8988T (cell line): ENCODE results near the gene RPS16.

Experiments
- DNase-seq: peaks from one replicate; pipeline ENCODE4 v3.0.0; 2011

RPS16 gene

DNA sequence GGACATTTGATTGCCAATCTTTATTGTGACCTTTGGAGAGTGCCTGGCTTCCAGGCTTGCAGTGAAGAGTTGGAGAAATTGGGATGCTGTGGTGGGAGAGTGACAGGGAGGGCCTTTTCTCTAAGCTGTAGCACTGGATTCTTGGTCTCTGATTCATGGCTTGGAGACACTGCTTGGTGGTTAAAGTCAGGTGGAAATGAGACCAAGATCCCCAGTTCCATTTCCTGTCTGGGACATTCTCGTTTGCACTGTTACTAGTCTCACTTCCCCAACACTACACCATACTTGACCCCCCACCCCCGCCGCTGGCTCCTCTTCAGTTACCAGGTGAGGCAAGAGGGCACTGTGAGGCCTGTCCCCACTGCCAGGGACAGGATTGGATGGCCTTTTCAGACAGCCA, 12.5 kb upstream of the RPS16 start:
- DNase-seq, result no peak

- no peak for DNase-seq
Observed at GRCh38 chr19:39446365-39447084, 10.8 kb upstream of the RPS16 start.

DNA sequence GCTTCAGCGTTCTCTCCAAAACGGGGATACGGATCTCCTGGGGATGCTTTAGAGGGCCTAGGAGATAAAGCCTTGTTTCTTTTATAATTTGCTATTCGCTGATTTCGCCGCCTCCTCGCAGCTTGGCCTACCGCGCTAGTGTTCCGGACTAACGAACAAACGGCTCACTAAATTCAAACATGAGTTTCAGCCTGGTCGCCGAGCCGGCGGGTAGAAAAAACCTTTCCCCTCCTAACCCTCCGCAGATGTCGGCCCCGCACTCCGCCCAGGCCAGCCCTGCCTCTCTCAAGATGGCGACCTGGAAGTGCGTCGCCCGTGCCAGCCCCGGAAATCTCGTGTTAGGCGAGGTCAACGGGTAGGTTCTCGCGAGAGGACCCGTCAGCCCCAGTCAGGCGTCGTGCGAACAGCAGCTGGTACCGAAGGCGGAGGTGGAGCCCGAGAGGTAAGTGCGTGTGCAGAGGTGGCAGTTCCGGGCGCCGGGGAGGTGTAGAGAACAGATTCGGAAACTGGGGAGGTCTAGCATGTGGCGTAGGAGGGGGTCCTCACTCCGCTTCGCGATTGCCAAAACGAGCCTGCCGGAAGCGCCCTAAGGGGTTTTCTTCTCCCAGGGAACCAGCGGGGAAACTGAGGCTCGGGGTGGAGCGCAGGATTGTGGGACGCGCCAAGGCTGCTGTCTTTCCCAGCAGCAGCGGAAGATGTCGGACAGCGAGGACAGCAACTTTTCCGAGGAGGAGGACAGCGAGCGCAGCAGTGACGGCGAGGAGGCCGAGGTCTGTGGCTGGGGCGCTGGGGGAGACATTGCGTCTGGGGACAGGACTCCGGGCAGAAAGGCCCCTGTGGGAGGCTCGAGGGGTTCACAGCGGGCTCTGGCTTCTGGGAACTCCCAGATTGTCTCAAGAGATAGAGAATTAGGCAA, 9.7 kb upstream of the RPS16 start, which contains the start of gene SUPT5H:
Gene SUPT5H (plus strand): TSS at position 387 of the 916 bp plus-strand sequence. CDS start 309 bp downstream, at position 696.
- peak; percentile 88 for DNase-seq

DNA sequence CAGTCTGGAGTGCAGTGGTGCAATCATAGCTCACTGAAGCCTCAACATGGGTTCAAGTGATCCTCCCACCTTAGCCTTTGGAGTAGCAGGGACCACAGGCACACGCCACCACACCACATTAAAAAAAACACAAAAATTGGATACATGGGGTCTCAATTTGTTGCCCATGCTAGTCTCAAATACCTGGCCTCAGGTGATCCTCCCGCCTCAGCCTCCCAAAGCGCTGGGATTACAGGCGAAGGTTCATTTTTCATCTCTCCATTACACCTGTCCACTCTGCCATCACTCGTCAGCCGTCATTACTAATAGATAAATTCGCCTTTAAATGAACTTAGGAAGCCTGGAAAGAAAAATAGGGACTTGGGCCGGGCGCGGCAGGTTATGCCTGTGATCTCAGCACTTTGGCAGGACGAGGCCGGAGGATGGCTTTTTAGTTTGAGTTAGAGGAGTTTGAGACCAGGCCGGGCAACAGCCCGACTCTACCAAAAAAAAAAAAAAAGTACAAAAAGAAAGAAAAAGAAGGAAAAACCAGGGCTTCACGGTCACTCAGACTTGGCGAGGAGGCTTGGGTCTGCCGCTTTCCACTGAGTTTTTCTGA, 8.9 kb upstream of the RPS16 start:
- no peak for DNase-seq

GRCh38 chr19:39438270-39438934, 2.7 kb upstream of the RPS16 start:
- DNase-seq, result no peak

DNA sequence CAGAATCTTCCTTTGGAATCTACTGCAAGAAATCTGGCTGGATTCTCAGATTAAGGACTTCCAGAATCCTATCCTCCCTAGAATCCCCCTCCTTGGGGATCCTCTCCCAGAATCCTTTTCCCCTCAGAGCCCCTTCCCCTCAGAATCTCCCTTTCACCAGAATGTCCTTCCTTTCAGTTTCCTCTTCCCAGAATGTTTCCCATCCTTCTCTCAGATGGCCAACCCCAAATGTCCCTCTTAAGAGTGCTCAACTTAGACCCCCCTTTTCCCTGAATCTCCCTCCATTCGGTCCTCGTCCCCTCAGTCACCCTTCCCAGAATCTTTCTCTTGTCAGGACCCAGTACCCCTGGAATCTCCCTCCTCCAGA, 584 bp upstream of the RPS16 start:
- no peak for DNase-seq

GRCh38 chr19:39434123-39435076, 1.3 kb downstream of the RPS16 start:
- no peak for DNase-seq

- no peak for DNase-seq
Observed at GRCh38 chr19:39433480-39434079, 2.2 kb downstream of the RPS16 start.

GRCh38 chr19:39432677-39433025, 3.1 kb downstream of the RPS16 start:
- no peak for DNase-seq

DNA sequence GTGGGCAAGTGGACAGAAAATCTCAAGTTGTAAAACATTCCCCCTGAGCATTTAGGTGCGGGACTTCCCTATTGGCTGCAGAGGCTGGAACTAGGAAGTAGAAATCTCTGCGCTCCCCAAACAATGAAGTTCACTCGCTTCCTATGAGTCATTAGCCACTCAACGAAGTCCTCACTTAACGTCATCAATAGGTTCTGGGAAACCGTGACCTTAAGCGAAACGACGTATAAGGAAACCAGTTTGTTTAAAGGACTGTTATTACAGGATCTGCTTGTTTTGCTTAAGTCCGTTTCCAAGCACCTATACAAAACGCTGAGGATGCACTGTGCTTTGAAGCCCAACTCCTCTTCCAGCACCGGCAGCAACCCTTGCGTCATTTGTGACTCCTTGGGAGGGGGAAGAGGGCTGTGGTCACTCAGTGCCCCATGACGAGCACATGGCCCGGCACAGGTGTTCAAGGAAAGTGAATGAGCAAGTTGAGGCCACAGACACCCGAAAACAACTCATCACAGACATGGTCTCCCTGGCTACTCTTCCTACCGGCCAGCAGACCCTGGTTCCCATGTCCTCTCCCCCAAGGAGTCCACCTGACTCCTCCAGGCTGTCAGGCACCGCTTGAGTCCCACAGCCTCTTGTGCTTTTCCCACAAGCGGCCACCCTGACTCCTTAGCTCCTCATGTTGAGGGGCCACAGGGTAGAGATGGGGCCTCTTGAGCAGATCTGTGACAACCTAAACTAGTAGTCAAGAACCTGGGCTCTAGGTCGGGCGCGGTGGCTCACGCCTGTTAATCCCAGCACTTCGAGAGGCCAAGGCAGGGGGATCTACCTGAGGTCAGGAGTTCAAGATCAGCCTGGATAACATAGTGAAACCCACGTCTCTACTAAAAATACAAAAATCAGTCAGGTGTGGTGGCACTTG, 4.8 kb downstream of the RPS16 start:
- DNase-seq, result no peak

DNA sequence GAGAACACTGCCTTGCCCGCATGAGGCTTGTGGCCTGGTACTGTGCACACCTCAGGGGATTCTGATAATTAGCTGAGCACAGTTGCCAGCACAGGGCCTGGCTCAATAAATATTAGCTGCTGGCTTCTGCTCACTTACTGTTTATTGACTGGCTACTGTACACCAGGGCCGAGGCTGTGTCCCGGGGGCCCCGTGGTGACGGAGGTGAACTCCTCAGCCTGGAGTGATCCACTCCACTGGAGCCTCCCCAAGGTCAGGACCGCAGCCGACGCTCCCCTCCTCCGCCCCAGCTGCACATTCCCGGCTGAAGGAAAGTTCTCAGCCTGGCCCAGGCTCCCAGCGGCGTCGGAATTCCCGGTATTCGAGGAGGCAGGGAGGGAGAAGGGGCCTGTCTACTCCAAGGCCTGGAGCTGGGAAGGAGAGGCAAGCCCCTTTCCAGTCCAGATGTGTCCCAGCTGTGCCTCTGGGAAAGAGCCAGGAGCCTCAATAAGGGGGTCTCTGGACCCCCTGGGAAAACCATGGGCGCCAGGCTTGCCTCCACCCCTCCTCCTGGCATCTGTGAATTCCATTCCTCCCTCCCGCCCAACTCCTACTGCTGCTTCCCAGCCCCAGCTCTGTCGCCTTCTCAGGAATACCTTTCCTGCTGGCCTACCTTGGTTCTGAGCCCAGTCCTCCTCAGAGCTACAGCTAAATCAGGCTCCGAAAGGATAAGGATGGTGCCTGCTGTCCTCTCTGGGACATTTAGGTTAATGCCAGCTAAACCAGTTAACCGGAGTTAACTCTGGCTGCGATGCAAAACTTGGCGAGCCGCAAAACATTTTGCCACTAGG, 7.3 kb downstream of the RPS16 start:
- DNase-seq, result peak; percentile 58

- no peak for DNase-seq
Observed at GRCh38 chr19:39427707-39428106, 8.0 kb downstream of the RPS16 start.

DNA sequence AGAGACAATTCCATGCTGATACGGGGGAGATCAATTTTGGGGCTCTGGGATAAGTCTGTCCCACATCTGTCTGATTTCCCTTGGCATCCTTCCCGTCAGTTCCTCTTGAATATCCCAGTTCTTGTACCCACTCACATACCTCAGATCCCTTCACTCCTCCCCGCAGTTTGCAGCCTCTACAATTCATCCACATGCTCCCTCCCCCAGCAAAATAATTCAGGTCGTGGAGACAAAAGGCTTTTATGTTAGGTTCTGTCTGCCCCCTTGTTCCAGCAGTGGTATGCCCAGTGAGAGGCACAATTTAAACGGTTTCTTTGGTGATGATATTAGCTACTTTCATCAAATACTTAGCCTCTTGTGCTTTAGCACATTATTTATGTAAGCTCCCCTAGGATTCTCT, 9.6 kb downstream of the RPS16 start:
- no peak for DNase-seq

- DNase-seq, result no peak
Observed at GRCh38 chr19:39425744-39426143, 10.0 kb downstream of the RPS16 start.

DNA sequence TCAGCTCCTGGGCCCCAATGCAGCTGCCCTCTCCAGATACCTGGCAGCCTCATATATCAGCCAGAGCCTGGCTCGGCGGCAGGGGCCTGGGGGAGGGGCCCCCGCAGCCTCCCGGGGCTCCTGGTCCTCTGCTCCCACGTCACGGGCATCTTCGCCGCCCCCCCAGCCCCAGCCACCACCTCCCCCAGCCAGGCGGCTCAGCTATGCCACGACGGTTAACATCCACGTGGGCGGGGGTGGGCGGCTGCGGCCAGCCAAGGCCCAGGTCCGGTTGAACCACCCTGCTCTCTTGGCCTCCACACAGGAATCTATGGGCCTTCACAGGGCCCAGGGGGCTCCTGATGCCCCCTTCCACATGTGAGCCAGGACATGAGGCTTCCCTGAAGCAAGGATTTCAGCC, 10.8 kb downstream of the RPS16 start:
- DNase-seq, result no peak

DNA sequence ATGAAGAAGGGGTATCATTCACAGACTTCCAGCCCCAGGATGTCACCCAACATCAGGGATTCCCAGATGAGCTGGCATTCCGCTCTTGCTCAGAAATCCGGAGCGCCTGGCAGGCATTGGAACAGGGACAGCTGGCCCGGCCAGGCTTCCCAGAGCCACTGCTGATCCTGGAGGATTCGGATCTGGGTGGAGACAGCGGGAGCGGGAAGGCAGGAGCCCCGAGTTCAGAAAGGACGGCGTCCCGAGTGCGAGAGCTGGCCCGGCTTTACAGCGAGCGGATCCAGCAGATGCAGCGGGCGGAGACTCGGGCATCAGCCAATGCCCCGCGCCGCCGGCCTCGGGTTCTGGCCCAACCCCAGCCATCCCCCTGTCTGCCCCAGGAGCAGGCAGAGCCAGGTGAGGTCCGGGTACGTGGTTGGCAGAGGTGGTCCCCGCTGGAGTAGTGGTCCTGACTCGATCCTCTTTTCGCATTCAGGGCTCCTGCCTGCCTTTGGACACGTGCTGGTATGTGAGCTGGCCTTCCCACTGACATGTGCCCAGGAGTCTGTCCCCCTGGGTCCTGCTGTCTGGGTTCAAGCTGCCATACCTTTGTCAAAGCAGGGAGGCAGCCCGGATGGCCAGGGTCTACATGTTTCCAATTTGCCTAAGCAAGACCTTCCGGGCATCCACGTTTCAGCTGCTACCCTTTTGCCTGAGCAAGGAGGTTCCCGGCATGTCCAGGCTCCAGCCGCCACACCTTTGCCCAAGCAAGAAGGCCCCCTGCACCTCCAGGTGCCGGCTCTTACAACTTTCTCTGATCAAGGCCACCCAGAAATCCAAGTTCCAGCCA, 12.3 kb downstream of the RPS16 start:
- DNase-seq, result no peak

GRCh38 chr19:39422020-39422419, 13.7 kb downstream of the RPS16 start:
- DNase-seq, result no peak

- no peak for DNase-seq
Observed at GRCh38 chr19:39420769-39421168, 15.0 kb downstream of the RPS16 start.

DNA sequence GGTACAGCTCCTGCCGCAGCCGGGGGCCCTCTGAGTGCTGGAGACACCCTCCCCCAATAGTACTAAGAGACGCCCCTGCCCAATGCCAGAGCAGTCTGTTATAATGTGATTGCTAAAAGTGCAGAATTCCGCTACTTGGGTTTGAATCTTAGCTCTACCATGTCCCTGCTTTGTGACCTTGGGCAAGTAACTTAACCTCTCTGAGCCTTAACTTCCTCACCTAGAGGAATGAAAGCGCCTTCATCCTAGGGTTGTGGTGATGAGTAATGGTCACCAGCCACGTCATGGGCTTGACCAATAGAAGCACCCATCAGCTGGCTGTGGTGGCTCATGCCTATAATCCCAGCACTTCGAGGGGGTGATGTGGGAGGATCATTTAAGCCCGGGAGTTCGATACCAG, 16.7 kb downstream of the RPS16 start:
- no peak for DNase-seq
